Nephron (organoid): ENCODE measurements around the gene TRAFD1.
"Not testable (repeated sequence)": the region's sequence is repeated elsewhere in the genome, so short reads cannot be mapped to it uniquely, and the experiment has no call there.

ENCODE experiments used
- H3K27ac Mint-ChIP-seq, 3 experiments: 2 replicates each; pipeline ENCODE4 v1.8.0; 2020; ENCODE audit warnings: mixed read lengths in 3 of 3, mild to moderate bottlenecking in 2 of 3, moderate library complexity in 1 of 3
- H3K27me3 Mint-ChIP-seq: 2 replicates; pipeline ENCODE4 v1.8.0; 2021; ENCODE audit warnings: low read depth, mild to moderate bottlenecking, moderate library complexity, mixed read lengths
- H3K36me3 Mint-ChIP-seq: 2 replicates; pipeline ENCODE4 v1.8.0; 2020; ENCODE audit warnings: low read depth, mixed read lengths
- H3K4me1 Mint-ChIP-seq: 2 replicates; pipeline ENCODE4 v1.8.0; 2020; ENCODE audit warnings: mixed read lengths
- H3K4me3 Mint-ChIP-seq, 3 experiments: 2 replicates each; pipeline ENCODE4 v1.8.0; 2020; ENCODE audit warnings: mild to moderate bottlenecking in 3 of 3, mixed read lengths in 3 of 3, moderate library complexity in 2 of 3
- H3K9me3 Mint-ChIP-seq: 2 replicates; pipeline ENCODE4 v1.8.0; 2020; ENCODE audit warnings: mixed read lengths
- CTCF ChIP-seq, 3 experiments: fragments of 200-600 bp; sonication (generic); IDR thresholded peaks; one replicate each; pipeline ENCODE4 v1.5.0; 2021; ENCODE audit warnings: antibody characterized with exemption in 3 of 3; ENCODE audit not compliant: unreplicated experiment in 3 of 3

TRAFD1 gene

GRCh38 chr12:112107306-112108201 is 17.8 kb upstream of the TRAFD1 start:
- H3K4me1 Mint-ChIP-seq = peaks cover 47% of the 10 kb centered on the region
- peak overlapping the region; percentile 97 to 99 (median 99) for H3K27ac Mint-ChIP-seq
- no peak for TF ChIP-seq CTCF (IDR thresholded peaks at IDR 0.05; ENCODE audit: unreplicated experiment in 3 of 3)
- H3K9me3 Mint-ChIP-seq = no peaks in the 10 kb centered on the region
- H3K4me3 Mint-ChIP-seq = peak overlapping the region; percentile 98 to 99 (median 98)
- no peaks in the 10 kb centered on the region for H3K27me3 Mint-ChIP-seq
- no peaks in the 10 kb centered on the region for H3K36me3 Mint-ChIP-seq

- Mint-ChIP-seq H3K27ac (peak within 1 kb of the TSS; percentile 99 to 100 (median 99)), H3K4me1 (peaks cover 47% of the 10 kb centered on the region), H3K36me3 (no peaks in the 10 kb centered on the region), H3K27me3 (no peaks in the 10 kb centered on the region), H3K9me3 (no peaks in the 10 kb centered on the region), H3K4me3 (peak within 1 kb of the TSS; percentile 98 to 100 (median 99))
- no peak for TF ChIP-seq CTCF (IDR thresholded peaks at IDR 0.05; ENCODE audit: unreplicated experiment in 3 of 3)
These were observed 16.9 kb upstream of the TRAFD1 start, which contains the start of gene NAA25 for GRCh38 chr12:112108202-112109079. Gene NAA25, minus strand, starts transcription at chr12:112108783. Its CDS starts 10 bp downstream, at chr12:112108773.

GRCh38 chr12:112110787-112111662 is 14.3 kb upstream of the TRAFD1 start:
- H3K36me3 Mint-ChIP-seq, H3K9me3 Mint-ChIP-seq, H3K27me3 Mint-ChIP-seq: not testable (repeated sequence)
- Mint-ChIP-seq H3K4me3 (peak overlapping the region in 2 of 3 experiments; percentile 69 to 77), H3K4me1 (peaks cover 30% of the 10 kb centered on the region), H3K27ac (peak overlapping the region; percentile 93 to 99 (median 93))

- H3K9me3 Mint-ChIP-seq = no peaks in the 10 kb centered on the region
- peak overlapping the region; percentile 53 to 83 (median 81) for H3K27ac Mint-ChIP-seq
- no peak for TF ChIP-seq CTCF (IDR thresholded peaks at IDR 0.05; ENCODE audit: unreplicated experiment in 3 of 3)
- H3K4me3 Mint-ChIP-seq = peak overlapping the region in 2 of 3 experiments; percentile 4 to 7
- no peaks in the 10 kb centered on the region for H3K36me3 Mint-ChIP-seq
- peaks cover 29% of the 10 kb centered on the region for H3K4me1 Mint-ChIP-seq
- H3K27me3 Mint-ChIP-seq = no peaks in the 10 kb centered on the region
These were observed 13.4 kb upstream of the TRAFD1 start for GRCh38 chr12:112111931-112112330.

- Mint-ChIP-seq H3K27me3 (no peaks in the 10 kb centered on the region), H3K27ac (peak overlapping the region; percentile 53 to 83 (median 81)), H3K4me3 (peak overlapping the region in 2 of 3 experiments; percentile 4 to 7), H3K4me1 (peaks cover 27% of the 10 kb centered on the region), H3K36me3 (no peaks in the 10 kb centered on the region), H3K9me3 (no peaks in the 10 kb centered on the region)
- TF ChIP-seq CTCF (IDR thresholded peaks at IDR 0.05; ENCODE audit: unreplicated experiment in 3 of 3) = no peak
These were observed 12.8 kb upstream of the TRAFD1 start for GRCh38 chr12:112112409-112113133.
